HG03432 (cell line): ENCODE data around the gene FAM151B.
"Not testable (repeated sequence)": the region's sequence is repeated elsewhere in the genome, so short reads cannot be mapped to it uniquely, and the experiment has no call there.

Experiments
- ATAC-seq: cut with Tn5 transposase; IDR thresholded peaks from one replicate; pipeline ENCODE4 v1.9.1; 2021; ENCODE audit warnings: mild to moderate bottlenecking, moderate library complexity; ENCODE audit not compliant: unreplicated experiment

Gene FAM151B

GRCh38 chr5:80580291-80580690 is 92.4 kb downstream of the FAM151B start:
- ATAC-seq: not testable (repeated sequence)

DNA sequence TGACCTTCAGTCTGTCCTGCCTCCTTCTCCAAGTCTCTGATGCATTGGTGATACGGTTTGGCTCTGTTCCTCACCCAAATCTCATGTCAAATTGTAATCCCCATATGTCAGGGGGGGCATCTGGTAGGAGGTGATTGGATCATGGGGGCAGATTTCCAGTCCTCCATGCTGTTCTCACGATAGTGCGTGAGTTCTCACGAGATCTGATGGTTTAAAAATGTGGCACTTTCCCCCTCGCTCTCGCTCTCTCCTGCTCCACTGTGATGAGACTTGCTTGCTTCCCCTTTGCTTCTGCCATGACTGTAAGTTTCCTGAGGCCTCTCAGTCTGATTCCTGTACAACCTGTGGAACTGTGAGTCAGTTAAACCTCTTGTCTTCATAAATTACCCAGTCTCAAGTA is 96.9 kb downstream of the FAM151B start:
- no peak for ATAC-seq

GRCh38 chr5:80588858-80589540 is 101.1 kb downstream of the FAM151B start:
- ATAC-seq: no peak

DNA sequence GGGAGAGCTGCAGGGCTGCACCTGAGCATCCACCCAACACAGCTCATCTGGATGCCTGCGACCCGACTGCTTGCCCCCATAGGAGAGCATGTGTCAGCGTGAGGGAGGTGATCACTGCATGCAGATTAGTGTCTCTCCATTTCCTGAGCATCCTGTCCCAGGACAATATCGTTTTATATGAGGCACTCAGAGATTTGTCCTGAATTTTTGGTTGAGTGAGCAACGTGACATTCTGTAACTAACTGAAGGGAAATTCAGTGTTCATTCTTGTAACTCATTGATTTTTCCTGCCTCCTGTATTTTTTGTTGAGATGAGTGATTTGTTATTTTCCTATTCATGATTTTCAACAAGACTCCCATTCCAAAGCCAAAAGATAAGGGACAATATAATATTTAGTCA is 102.9 kb downstream of the FAM151B start:
- no peak for ATAC-seq

DNA sequence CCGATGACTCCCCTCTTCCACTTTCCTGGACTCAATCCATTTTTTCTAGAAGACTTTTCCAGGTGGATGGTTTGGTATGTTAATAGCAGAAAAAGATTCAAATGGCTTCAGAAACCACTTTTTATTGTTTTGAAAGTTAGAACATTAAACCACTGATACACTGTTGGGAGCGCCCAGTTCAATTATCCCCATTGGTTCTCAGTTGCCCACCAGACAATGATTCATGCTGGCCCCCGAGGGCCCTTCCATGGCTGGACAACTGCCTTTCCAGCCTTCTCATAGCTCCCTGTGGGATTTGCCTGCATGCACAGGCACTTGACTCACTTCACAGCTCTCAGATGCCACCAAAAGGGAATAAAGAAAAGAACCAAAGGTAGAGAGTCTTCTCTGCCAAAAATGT is 103.5 kb downstream of the FAM151B start:
- ATAC-seq: no peak

DNA sequence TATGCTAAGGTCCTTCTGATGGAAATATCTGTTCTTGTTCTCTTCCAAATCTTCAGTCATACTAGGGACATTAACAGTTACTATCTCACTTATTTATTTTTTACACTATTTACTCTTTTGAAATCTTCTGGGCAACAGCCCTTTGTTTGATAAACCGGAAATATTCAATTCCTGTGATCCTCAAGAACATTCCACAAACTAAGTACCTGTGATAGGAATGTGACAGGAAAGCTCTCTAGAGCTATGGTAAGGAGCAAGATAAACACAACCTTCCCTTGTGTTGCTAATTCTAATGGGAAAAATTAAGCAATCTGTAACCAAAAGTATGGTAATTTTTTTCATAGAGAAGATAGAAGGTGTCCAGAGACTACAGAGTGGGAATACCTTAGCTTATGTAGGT is 104.2 kb downstream of the FAM151B start:
- no peak for ATAC-seq
